ENCODE measurements around the gene RBMX.

DNA sequence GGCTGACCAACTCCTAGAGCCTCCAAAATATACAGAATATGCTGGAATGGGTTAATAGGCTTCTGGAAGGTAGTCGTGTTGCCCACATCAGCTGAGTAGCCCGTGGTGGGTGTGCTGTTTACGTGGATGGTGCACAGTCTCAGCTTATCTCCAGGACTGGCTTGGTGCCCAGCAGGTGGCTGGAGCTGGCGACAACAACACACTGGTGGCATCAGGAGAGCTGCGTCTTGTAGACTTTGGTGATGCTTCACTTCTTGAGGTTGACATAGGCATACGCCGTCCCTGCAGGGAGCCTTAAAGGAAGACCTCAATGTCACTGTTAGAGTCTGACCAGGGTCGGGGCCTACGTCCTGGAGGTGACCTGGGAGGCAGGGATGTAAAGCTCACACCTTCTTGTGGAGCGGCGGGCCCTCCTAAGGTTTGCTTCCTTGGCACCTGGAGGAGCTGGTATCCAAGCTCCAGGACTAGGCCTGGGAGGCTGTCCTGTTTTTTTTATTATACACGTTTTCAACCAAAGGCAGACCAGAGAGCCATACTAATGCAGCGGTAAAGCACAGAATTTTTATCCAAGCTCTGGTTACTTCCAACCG, 26.5 kb upstream of the RBMX start:
- TF ChIP-seq, protein P1, sequence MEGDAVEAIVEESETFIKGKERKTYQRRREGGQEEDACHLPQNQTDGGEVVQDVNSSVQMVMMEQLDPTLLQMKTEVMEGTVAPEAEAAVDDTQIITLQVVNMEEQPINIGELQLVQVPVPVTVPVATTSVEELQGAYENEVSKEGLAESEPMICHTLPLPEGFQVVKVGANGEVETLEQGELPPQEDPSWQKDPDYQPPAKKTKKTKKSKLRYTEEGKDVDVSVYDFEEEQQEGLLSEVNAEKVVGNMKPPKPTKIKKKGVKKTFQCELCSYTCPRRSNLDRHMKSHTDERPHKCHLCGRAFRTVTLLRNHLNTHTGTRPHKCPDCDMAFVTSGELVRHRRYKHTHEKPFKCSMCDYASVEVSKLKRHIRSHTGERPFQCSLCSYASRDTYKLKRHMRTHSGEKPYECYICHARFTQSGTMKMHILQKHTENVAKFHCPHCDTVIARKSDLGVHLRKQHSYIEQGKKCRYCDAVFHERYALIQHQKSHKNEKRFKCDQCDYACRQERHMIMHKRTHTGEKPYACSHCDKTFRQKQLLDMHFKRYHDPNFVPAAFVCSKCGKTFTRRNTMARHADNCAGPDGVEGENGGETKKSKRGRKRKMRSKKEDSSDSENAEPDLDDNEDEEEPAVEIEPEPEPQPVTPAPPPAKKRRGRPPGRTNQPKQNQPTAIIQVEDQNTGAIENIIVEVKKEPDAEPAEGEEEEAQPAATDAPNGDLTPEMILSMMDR (IDR thresholded peaks at IDR 0.05): no peak
- no peak for TF ChIP-seq POLR2A (IDR thresholded peaks at IDR 0.05)
